Vagina (tissue), 2 donors: ENCODE measurements around the gene IDH2.

Experiments
- POLR2AphosphoS5 ChIP-seq, 2 donors: sonication (generic); formaldehyde crosslinking; IDR thresholded peaks; one replicate each; pipeline ENCODE4 v1.9.0; 2017; ENCODE audit warnings: antibody characterized with exemption in 2 of 2, mild to moderate bottlenecking in 2 of 2, low read depth in 1 of 2; ENCODE audit not compliant: insufficient read depth in 1 of 2
- TF ChIP-seq, protein P1 (sequence below), 3 experiments: fragments of 450-650 bp in 2 of 3; fragments of 200-600 bp in 1 of 3; sonication (generic) in 1 of 3; IDR thresholded peaks; one replicate each; pipeline ENCODE4 v1.5.1; 2017 to 2019; ENCODE audit warnings: antibody characterized with exemption in 3 of 3, mild to moderate bottlenecking in 2 of 3, moderate library complexity in 2 of 3

DNA sequence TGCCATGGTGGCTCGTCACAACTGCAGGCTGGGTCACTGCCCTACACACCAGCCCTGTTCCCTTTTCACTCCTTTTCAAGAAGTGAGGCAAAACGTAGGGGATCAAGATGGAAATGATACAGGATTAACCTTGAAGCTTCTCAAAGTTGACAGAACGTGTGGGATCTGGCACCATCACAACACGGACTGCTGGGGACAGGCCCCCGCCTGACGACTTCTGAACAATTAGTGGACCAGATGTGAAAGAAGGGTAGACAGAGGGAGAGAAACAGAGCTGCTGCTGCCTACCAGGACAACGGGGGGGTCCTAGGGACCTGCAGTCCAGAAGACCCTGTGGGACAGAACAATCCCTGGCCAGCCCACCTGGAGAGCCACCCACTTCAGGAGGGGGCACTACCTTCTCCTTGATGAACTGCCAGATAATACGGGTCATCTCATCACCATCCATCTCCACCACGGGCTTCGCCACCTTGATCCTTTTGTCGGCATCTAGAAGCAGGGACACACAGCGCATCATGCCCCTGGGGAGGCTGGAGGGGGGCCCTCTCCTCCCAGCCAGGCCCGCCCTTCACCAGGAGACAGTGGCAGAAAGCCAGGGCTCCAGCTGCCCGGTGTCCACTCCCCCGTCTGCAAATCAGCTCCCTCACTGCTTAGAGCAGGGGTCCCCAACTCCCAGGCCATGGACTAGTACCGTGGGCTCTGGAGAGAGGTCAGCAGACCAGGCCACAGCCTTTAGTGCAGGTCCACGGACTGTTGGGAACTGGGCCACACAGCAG is 10.9 kb downstream of the IDH2 start:
- TF ChIP-seq, protein P1, sequence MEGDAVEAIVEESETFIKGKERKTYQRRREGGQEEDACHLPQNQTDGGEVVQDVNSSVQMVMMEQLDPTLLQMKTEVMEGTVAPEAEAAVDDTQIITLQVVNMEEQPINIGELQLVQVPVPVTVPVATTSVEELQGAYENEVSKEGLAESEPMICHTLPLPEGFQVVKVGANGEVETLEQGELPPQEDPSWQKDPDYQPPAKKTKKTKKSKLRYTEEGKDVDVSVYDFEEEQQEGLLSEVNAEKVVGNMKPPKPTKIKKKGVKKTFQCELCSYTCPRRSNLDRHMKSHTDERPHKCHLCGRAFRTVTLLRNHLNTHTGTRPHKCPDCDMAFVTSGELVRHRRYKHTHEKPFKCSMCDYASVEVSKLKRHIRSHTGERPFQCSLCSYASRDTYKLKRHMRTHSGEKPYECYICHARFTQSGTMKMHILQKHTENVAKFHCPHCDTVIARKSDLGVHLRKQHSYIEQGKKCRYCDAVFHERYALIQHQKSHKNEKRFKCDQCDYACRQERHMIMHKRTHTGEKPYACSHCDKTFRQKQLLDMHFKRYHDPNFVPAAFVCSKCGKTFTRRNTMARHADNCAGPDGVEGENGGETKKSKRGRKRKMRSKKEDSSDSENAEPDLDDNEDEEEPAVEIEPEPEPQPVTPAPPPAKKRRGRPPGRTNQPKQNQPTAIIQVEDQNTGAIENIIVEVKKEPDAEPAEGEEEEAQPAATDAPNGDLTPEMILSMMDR (IDR thresholded peaks at IDR 0.05), result no peak
- TF ChIP-seq POLR2AphosphoS5 (IDR thresholded peaks at IDR 0.05; ENCODE audit: insufficient read depth in 1 of 2, low read depth in 1 of 2), result no peak
